Right lobe of liver (tissue), 4 donors: ENCODE results near the gene TAOK1.
"Not testable (repeated sequence)": the region's sequence is repeated elsewhere in the genome, so short reads cannot be mapped to it uniquely, and the experiment has no call there.

Source experiments
- CTCF ChIP-seq, 4 donors: fragments of 200-600 bp in 3 of 4; fragments of 450-650 bp in 1 of 4; IDR thresholded peaks; one replicate each; pipeline versions ENCODE4 v1.5.1 to v1.8.0; 2016 to 2022; ENCODE audit warnings: antibody characterized with exemption in 4 of 4, mild to moderate bottlenecking in 2 of 4
- POLR2A ChIP-seq: fragments of 450-650 bp; IDR thresholded peaks from one replicate; pipeline ENCODE4 v1.6.1; 2017; ENCODE audit warnings: antibody characterized with exemption, mild to moderate bottlenecking
- donor health status: DM: no; HTN: no; CAD: no.
- donor health status: DM: no; HTN: no; CAD: no.
- donor health status: DM: no; HTN: yes; CAD: no.

- not testable (repeated sequence) for TF ChIP-seq CTCF (IDR thresholded peaks at IDR 0.05); POLR2A
These were observed 90.2 kb downstream of the TAOK1 start for GRCh38 chr17:29480249-29480928.
